Glomerular visceral epithelial cell (primary cell): ENCODE measurements around the gene LRRFIP1.
"Not testable (repeated sequence)": the region's sequence is repeated elsewhere in the genome, so short reads cannot be mapped to it uniquely, and the experiment has no call there.

ENCODE experiments used
- DNase-seq: peaks from one replicate; pipeline ENCODE4 v3.0.0-alpha.2; 2016; ENCODE audit errors: extremely low spot score

The LRRFIP1 gene

DNA sequence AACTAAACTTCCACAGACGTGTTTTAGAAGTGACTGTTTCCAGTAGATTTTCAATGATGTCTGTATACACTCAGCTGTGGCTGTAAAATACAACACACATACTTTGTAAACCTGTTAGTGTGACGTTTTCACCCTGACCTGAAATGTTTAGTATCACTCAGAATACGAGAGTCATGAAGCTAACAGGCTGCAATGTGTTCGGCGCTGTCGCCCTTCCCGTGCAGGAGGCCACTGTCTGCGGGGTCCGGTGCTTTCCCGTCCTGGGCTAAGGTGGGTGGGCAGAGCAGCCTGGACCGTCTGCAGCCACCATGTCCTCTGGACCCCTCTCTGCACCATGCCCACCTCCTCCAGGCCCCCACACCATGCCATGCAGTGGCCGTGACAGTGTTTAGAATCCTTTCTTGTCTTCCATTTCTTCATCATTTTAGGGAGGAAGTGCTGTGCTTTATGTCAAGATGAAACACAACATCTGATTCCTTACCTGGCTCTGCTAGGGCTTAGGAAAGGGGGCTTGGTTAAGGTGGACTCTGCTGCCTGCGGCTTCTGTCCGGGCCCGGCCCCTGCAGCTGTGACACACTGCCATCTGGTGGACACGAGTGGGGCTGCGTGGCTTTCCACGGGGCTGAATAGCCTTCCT, 117.3 kb downstream of the LRRFIP1 start:
- peak; percentile 74 for DNase-seq

DNA sequence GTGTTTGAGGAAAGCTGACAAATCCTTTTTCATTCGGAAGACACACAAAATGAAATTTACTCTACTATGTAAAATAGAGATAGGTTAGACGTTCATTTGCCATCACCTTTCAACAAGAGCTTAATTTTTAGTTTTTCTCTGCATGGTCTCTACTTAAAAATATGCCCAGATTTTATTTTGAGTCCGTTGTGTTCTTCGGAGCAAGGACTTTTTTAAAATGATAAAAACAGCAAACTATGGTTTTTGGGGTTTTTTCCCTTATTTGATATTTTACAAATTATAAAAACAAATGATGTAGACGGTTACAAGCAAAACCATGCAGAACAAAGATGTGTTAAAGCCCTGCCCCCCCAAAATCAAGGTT, 117.8 kb downstream of the LRRFIP1 start:
- DNase-seq = no peak

- no peak for DNase-seq
Observed at GRCh38 chr2:237746302-237747080, 119.1 kb downstream of the LRRFIP1 start.

- DNase-seq = no peak
Observed at GRCh38 chr2:237747189-237747588, 119.8 kb downstream of the LRRFIP1 start.

- DNase-seq = no peak
Observed at GRCh38 chr2:237749002-237749401, 121.6 kb downstream of the LRRFIP1 start.

DNA sequence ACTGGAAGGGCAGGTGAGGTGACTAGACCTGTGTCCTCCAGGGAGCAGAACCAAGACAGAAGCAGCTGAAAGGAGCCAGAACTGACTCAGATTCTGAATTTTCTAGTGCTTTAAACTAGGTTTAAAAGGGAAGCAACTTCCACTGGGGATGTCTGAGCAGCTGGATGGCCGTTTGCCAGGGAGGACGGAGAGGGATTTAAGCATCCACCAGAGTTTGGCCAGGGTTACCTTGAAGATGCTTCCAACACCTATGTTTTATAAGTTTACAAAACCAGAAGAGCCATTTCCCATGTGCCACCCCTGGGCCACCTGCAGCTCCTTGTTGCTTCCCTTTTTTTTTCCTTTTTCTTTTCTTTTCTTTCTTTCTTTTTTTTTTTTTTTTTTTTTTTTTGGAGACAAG, 122.6 kb downstream of the LRRFIP1 start:
- no peak for DNase-seq

GRCh38 chr2:237750441-237750840, 123.1 kb downstream of the LRRFIP1 start:
- not testable (repeated sequence) for DNase-seq

GRCh38 chr2:237752761-237753165, 125.4 kb downstream of the LRRFIP1 start:
- DNase-seq = no peak

- DNase-seq = no peak
Observed at GRCh38 chr2:237754182-237754581, 126.8 kb downstream of the LRRFIP1 start.

- DNase-seq = no peak
Observed at GRCh38 chr2:237754626-237755248, 127.3 kb downstream of the LRRFIP1 start.

GRCh38 chr2:237757616-237758015, 130.2 kb downstream of the LRRFIP1 start:
- DNase-seq = no peak

DNA sequence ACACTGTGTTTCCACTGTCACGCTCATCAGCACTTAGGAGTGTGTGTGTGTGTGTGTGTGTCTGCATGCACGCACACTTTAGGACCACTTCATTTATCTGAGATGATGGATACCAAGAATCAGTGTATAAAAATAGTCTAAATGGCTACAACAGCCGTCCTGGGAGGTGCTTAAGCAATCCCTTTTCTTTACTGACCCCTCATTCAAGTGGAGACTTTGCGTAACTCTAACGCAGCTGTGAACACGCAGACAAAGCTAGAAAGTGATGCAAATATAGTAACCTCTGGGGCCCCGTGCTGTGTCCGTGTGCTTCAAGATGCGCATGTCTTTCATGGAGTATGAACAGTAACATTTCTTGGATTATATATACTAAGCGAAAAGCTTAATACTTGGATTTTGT, 130.8 kb downstream of the LRRFIP1 start:
- no peak for DNase-seq

DNA sequence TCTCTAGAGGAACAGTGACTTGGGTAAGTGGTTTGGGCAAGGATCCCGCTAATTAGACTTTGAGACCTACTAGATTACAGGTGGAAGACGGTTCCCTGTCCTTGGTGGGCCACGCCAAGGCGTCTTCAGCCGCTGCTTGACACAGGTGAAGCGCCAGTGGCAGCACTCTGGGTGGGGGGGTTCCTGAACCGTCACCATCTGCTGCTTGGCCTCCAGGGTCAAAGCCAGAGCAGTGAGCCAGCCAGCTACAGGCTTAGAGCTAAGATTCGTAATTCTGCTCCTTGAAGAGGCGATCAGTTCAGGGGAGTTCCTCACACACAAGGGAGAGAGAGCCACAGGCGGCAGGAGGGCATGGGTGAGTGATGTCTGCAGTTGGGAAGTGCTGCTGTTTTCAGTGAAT, 131.8 kb downstream of the LRRFIP1 start:
- no peak for DNase-seq

- DNase-seq = no peak
Observed at GRCh38 chr2:237760506-237761502, 133.4 kb downstream of the LRRFIP1 start.

DNA sequence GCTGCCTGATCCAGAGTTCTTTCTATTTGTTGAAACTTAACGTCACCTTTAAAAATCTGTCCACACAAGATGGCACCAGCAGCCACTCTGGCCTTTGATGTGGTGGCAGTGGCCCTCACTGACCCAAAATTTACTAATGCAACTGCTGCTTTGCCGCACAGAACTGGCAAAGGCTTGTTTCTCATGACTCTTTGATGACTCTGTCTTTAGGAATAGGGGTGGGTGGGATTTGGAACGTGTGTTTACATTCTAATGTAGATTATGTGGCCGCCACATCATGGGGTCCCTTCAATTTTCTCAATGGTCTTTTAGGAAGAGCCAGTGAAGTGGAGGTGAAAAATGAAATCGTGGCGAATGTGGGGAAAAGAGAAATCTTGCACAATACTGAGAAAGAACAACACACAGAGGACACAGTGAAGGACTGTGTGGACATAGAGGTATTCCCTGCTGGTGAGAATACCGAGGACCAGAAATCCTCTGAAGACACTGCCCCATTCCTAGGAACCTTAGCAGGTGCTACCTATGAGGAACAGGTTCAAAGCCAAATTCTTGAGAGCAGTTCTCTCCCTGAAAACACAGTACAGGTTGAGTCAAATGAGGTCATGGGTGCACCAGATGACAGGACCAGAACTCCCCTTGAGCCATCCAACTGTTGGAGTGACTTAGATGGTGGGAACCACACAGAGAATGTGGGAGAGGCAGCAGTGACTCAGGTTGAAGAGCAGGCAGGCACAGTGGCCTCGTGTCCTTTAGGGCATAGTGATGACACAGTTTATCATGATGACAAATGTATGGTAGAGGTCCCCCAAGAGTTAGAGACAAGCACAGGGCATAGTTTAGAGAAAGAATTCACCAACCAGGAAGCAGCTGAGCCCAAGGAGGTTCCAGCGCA, 135.2 kb downstream of the LRRFIP1 start:
- not testable (repeated sequence) for DNase-seq

GRCh38 chr2:237763812-237764211, 136.4 kb downstream of the LRRFIP1 start:
- DNase-seq = no peak

GRCh38 chr2:237765122-237765521, 137.7 kb downstream of the LRRFIP1 start:
- not testable (repeated sequence) for DNase-seq

DNA sequence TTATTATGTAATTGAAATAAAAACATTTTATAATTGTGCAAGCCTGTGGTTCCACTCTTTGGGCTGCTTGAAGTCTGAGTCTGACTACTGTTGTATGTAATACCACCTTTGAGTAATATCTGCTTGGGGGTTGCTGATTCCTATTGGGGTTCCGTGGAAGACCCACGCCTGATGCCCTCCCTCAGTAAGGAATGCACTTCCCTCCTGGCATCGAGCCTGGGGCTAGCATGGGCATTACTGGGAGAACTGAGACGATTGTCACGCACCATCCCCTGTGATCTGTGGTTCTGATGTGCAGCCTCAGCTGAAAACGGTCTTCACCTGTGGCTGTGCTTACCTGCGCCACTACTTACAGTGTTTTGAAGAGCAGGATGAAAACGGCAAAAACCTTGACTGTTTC, 138.5 kb downstream of the LRRFIP1 start:
- no peak for DNase-seq

GRCh38 chr2:237766340-237766739, 139.0 kb downstream of the LRRFIP1 start:
- no peak for DNase-seq

DNA sequence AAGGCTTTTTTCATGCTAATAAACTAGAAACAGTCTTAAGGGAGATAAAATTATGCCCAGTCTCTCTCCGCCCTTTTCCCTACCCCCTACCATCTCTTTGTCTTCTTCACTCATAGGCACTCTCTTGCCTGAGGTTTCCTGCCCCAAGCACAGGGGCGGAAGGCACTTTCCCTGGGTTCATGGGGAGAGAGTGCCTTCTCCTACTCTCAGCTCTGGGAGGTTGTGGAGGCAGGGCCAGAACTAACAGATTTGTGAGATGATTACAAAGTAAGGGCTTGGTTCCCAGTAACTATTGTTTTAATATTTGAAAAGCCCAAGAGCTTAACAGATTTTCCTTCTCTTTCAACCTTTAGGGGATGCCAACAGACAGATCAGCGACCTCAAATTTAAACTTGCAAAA, 145.1 kb downstream of the LRRFIP1 start:
- no peak for DNase-seq

GRCh38 chr2:237773826-237774225, 146.4 kb downstream of the LRRFIP1 start:
- no peak for DNase-seq
